CMK (cell line): ENCODE measurements around the gene NUDCD3.
A peak's percentile ranks its signal among the peaks of the same experiment; 100 is the strongest.

Experiments used
- DNase-seq: peaks from one replicate; pipeline ENCODE4 v3.0.0-alpha.2; 2010; ENCODE audit warnings: low read depth

NUDCD3 gene

GRCh38 chr7:44490351-44491200, at the start of gene NUDCD3:
NUDCD3 (minus strand) TSS chr7:44490658; CDS start chr7:44490600, 58 bp downstream.
- peak; percentile 74 for DNase-seq

GRCh38 chr7:44539669-44540506, 49.4 kb upstream of the NUDCD3 start:
- no peak for DNase-seq

GRCh38 chr7:44538798-44539668, 48.6 kb upstream of the NUDCD3 start:
- DNase-seq = no peak

GRCh38 chr7:44538093-44538797, 47.8 kb upstream of the NUDCD3 start:
- no peak for DNase-seq

GRCh38 chr7:44537442-44537841, 47.0 kb upstream of the NUDCD3 start:
- no peak for DNase-seq

GRCh38 chr7:44536090-44536489, 45.6 kb upstream of the NUDCD3 start:
- no peak for DNase-seq

- no peak for DNase-seq
These were observed 45.0 kb upstream of the NUDCD3 start for GRCh38 chr7:44535348-44536064.

- DNase-seq = peak; percentile 29
These were observed 44.0 kb upstream of the NUDCD3 start for GRCh38 chr7:44534501-44534900.

GRCh38 chr7:44534087-44534486, 43.6 kb upstream of the NUDCD3 start:
- DNase-seq = no peak

DNA sequence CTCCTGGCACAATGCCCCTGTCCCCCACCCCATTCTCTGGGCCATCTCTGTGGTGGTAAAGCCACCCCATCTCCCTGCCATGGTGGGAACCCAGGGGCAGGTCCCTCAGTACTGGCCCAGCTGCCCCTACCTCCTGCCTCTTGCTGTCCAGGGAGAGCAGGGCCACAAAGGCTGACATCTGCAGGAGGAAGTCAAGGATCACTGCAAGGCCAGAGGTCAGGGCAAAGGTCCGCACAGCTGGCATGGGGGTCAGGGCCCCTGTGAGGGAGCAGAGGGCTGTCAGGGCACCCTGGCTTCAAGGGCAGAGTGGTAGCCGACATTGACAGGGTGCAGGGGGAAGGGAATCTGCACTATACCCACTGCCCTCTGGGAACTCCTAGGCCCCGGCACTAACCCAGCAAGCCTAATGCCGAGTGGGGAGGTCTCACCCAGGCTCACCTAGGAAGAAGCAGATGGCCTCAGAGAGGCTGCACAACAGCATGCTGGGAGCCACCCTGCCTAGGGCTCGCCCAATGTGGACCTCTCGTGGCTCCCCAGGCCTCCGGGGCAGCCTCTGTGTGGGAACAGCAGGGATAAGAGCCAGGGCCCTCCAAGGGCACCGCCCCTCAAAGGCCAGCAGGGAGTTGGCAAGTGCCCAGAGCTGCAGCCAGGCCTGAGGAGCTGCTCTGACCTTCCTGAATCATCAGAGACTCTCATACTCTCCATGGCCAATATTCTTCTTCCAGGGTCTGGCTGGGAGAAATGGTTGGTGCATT, 43.0 kb upstream of the NUDCD3 start:
- no peak for DNase-seq

GRCh38 chr7:44531421-44532380, 41.2 kb upstream of the NUDCD3 start:
- no peak for DNase-seq

GRCh38 chr7:44530990-44531389, 40.5 kb upstream of the NUDCD3 start:
- no peak for DNase-seq

DNA sequence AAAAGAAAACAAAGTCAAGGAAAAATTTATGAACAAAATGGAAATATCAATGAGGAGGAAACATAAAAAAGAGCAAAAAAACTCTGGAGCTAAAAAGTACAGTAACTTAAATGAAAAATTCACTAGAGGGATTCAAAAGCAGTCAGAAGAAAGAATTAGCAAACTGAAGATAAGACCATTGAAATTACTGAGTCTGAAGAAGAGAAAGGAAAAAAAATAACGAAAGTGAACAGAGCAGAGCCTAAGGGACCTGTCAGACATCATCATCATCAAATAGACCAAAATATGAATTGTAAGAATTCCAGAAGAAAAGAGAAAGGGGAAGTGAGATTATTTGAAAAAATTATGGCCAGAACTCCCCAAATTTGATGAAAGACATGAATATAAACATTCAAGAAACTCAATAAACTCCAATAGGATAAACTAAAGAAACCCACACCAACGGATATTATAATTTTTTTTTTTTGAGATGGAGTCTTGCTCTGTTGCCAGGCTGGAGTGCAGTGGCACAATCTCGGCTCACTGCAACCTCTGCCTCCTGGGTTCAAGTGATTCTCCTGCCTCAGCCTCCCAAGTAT, 34.4 kb upstream of the NUDCD3 start:
- DNase-seq = no peak

- DNase-seq = no peak
These were observed 31.9 kb upstream of the NUDCD3 start for GRCh38 chr7:44522315-44522714.

- no peak for DNase-seq
These were observed 31.1 kb upstream of the NUDCD3 start for GRCh38 chr7:44521347-44522095.

- DNase-seq = no peak
These were observed 30.1 kb upstream of the NUDCD3 start for GRCh38 chr7:44520574-44520973.

DNA sequence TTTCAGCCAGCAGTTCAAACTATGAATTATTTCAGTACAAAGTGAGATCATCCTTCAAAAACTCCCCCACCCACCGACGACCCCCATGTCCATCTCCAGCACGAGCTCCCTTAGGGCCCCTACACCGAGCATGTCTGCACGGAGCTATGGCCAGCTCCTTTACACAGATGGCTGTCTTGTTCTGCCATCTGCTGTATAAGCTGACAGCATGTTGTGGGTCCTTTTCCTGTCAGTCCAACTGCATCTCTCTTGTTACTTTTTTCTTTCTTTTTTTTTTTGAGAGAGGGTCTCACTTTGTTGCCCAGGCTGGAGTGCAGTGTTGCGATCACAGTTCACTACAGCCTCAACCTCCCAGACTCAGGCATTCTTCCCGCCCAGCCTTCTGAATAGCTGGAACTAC, 29.1 kb upstream of the NUDCD3 start:
- no peak for DNase-seq

- DNase-seq = no peak
These were observed 28.3 kb upstream of the NUDCD3 start for GRCh38 chr7:44518761-44519160.
